GM18909 (cell line): ENCODE data around the gene SULT4A1.

Experiments used
- ATAC-seq: cut with Tn5 transposase; IDR thresholded peaks from one replicate; pipeline ENCODE4 v1.9.1; 2021; ENCODE audit warnings: mild to moderate bottlenecking; ENCODE audit not compliant: unreplicated experiment, poor library complexity

The SULT4A1 gene

GRCh38 chr22:43862882-43863202 is 529 bp upstream of the SULT4A1 start:
- ATAC-seq: no peak

- ATAC-seq: no peak
Measured at GRCh38 chr22:43861529-43861928, 784 bp downstream of the SULT4A1 start.

GRCh38 chr22:43860831-43861230 is 1.5 kb downstream of the SULT4A1 start:
- ATAC-seq: no peak

GRCh38 chr22:43860126-43860525 is 2.2 kb downstream of the SULT4A1 start:
- ATAC-seq: no peak

GRCh38 chr22:43859621-43860020 is 2.7 kb downstream of the SULT4A1 start:
- no peak for ATAC-seq

- ATAC-seq: no peak
Measured at GRCh38 chr22:43859176-43859575, 3.1 kb downstream of the SULT4A1 start.

- no peak for ATAC-seq
Measured at GRCh38 chr22:43858156-43858895, 4.0 kb downstream of the SULT4A1 start.

- no peak for ATAC-seq
Measured at GRCh38 chr22:43857367-43857766, 4.9 kb downstream of the SULT4A1 start.

GRCh38 chr22:43855431-43855830 is 6.9 kb downstream of the SULT4A1 start:
- no peak for ATAC-seq

- no peak for ATAC-seq
Measured at GRCh38 chr22:43854786-43855271, 7.5 kb downstream of the SULT4A1 start.

GRCh38 chr22:43854121-43854785 is 8.1 kb downstream of the SULT4A1 start:
- ATAC-seq: no peak

GRCh38 chr22:43853328-43853931 is 8.9 kb downstream of the SULT4A1 start:
- ATAC-seq: no peak

- ATAC-seq: no peak
Measured at GRCh38 chr22:43852573-43853327, 9.6 kb downstream of the SULT4A1 start.

GRCh38 chr22:43851979-43852307 is 10.4 kb downstream of the SULT4A1 start:
- no peak for ATAC-seq

GRCh38 chr22:43851058-43851978 is 11.0 kb downstream of the SULT4A1 start:
- ATAC-seq: no peak

GRCh38 chr22:43850529-43850928 is 11.8 kb downstream of the SULT4A1 start:
- ATAC-seq: no peak

GRCh38 chr22:43849731-43850130 is 12.6 kb downstream of the SULT4A1 start:
- no peak for ATAC-seq

- ATAC-seq: no peak
Measured at GRCh38 chr22:43848366-43849171, 13.7 kb downstream of the SULT4A1 start.
